ENCODE data around the gene MYO18A. TPM values are rescaled to one million over a fixed set of nuclear protein-coding genes. Genes with fewer than 3 reads are reported as not detected.

Gene MYO18A
- total RNA-seq, 1 experiment from 2014 or later: 37.2 TPM

GRCh38 chr17:29080323-29080722 lies 99.9 kb downstream of the MYO18A start:
- Histone ChIP-seq H3K79me2 (ENCODE audit: insufficient read depth, low read length) (no peaks in the 10 kb centered on the region), H3K27me3 (ENCODE audit: insufficient read depth, low read length) (no peaks in the 10 kb centered on the region), H3K9me2 (ENCODE audit: insufficient read depth) (no peaks in the 10 kb centered on the region), H2AFZ (ENCODE audit: low read depth, low read length, poor library complexity, severe bottlenecking) (no peak overlapping the region), H3K9ac (ENCODE audit: low read length) (no peak overlapping the region), H4K20me1 (ENCODE audit: insufficient read depth) (no peaks in the 10 kb centered on the region), H3K4me1 (ENCODE audit: control insufficient read depth in 1 of 2, insufficient read depth in 2 of 2, low read length in 2 of 2) (peaks cover 0 to 12% of the 10 kb centered on the region in 2 experiments; a peak in 2 of 4 replicates), H3K4me2 (ENCODE audit: low read length) (no peak overlapping the region), H3K9me3 (ENCODE audit: control insufficient read depth in 1 of 2, insufficient read depth in 1 of 2, low read depth in 1 of 2, low read length in 2 of 2) (no peaks in the 10 kb centered on the region), H3K27ac (ENCODE audit: low read depth, low read length) (no peak overlapping the region), H3K36me3 (ENCODE audit: control insufficient read depth in 1 of 2, insufficient read depth in 2 of 2, low read length in 2 of 2) (0 out of 4 replicates have a peak, but pooled peaks cover 0 to 3% of the 10 kb centered on the region in 2 experiments), H3K4me3 (replicated peaks in 1 of 2; ENCODE audit: low read depth in 1 of 2, low read length in 2 of 2) (no peak overlapping the region)
- no TSS peak for BruUV-seq (replicated peaks)
- intact Hi-C loops (cut with micrococcal nuclease): no loop called here
- ATAC-seq: no peak
- ChIA-PET RAD21 (ENCODE audit: low non-redundant PET in 1 of 2, low total read pairs in 2 of 2, uncharacterized antibody in 2 of 2, unreplicated experiment in 2 of 2) (no interaction called here), POLR2A (no interaction called here), CTCF (interaction anchor here (2.0 kb wide), 1 partner anchor 115 kb away, joined by 8 read pairs; no protein-coding TSS in a partner anchor)
- no peak for DNase-seq (ENCODE audit: low read depth, low spot score)
- no peak for TF ChIP-seq EZH2phosphoT487 (IDR thresholded peaks at IDR 0.05; ENCODE audit: borderline replicate concordance)
- TF ChIP-seq SIN3A (IDR thresholded peaks at IDR 0.05; ENCODE audit: low read depth): no peak
- no peak for TF ChIP-seq POLR2AphosphoS5 (IDR thresholded peaks at IDR 0.05; ENCODE audit: low read depth, low read length)
- no peak for TF ChIP-seq ELF1 (IDR thresholded peaks at IDR 0.05; ENCODE audit: borderline replicate concordance, low read depth)
- TF ChIP-seq YY1 (IDR thresholded peaks at IDR 0.05; ENCODE audit: extremely low read depth, insufficient replicate concordance, low read depth, low read length): no peak
- TF ChIP-seq SRF (IDR thresholded peaks at IDR 0.05; ENCODE audit: low read depth): no peak
- no peak for TF ChIP-seq SP1 (IDR thresholded peaks at IDR 0.05; ENCODE audit: low read depth)
- TF ChIP-seq CTCF (IDR thresholded peaks at IDR 0.05 in 2 of 3, conservative IDR thresholded peaks at IDR 0.05 in 1 of 3; ENCODE audit: borderline replicate concordance in 1 of 3, insufficient read depth in 1 of 3, low read depth in 2 of 3, low read length in 2 of 3): no peak

GRCh38 chr17:29079887-29080286 lies 100.3 kb downstream of the MYO18A start:
- intact Hi-C loops (cut with micrococcal nuclease): no loop called here
- Histone ChIP-seq H3K36me3 (ENCODE audit: control insufficient read depth in 1 of 2, insufficient read depth in 2 of 2, low read length in 2 of 2) (0 out of 4 replicates have a peak, but pooled peaks cover 0 to 3% of the 10 kb centered on the region in 2 experiments), H3K9ac (ENCODE audit: low read length) (no peak overlapping the region), H3K4me2 (ENCODE audit: low read length) (no peak overlapping the region), H3K9me3 (ENCODE audit: control insufficient read depth in 1 of 2, insufficient read depth in 1 of 2, low read depth in 1 of 2, low read length in 2 of 2) (no peaks in the 10 kb centered on the region), H3K4me3 (replicated peaks in 1 of 2; ENCODE audit: low read depth in 1 of 2, low read length in 2 of 2) (no peak overlapping the region), H2AFZ (ENCODE audit: low read depth, low read length, poor library complexity, severe bottlenecking) (no peak overlapping the region), H3K27ac (ENCODE audit: low read depth, low read length) (no peak overlapping the region), H3K79me2 (ENCODE audit: insufficient read depth, low read length) (no peaks in the 10 kb centered on the region), H4K20me1 (ENCODE audit: insufficient read depth) (no peaks in the 10 kb centered on the region), H3K9me2 (ENCODE audit: insufficient read depth) (no peaks in the 10 kb centered on the region), H3K27me3 (ENCODE audit: insufficient read depth, low read length) (no peaks in the 10 kb centered on the region), H3K4me1 (ENCODE audit: control insufficient read depth in 1 of 2, insufficient read depth in 2 of 2, low read length in 2 of 2) (peaks cover 0 to 12% of the 10 kb centered on the region in 2 experiments; a peak in 2 of 4 replicates)
- ChIA-PET POLR2A (no interaction called here), CTCF (interaction anchor here (2.0 kb wide), 1 partner anchor 114 kb away, joined by 8 read pairs; no protein-coding TSS in a partner anchor), RAD21 (ENCODE audit: low non-redundant PET in 1 of 2, low total read pairs in 2 of 2, uncharacterized antibody in 2 of 2, unreplicated experiment in 2 of 2) (no interaction called here)
- no TSS peak for BruUV-seq (replicated peaks)
- ATAC-seq (no peak), DNase-seq (ENCODE audit: low read depth, low spot score) (no peak)
- TF ChIP-seq EZH2phosphoT487 (IDR thresholded peaks at IDR 0.05; ENCODE audit: borderline replicate concordance) (no peak), CTCF (IDR thresholded peaks at IDR 0.05 in 2 of 3, conservative IDR thresholded peaks at IDR 0.05 in 1 of 3; ENCODE audit: borderline replicate concordance in 1 of 3, insufficient read depth in 1 of 3, low read depth in 2 of 3, low read length in 2 of 3) (no peak), FOSL1 (IDR thresholded peaks at IDR 0.05; ENCODE audit: low read depth) (no peak), CEBPB (IDR thresholded peaks at IDR 0.05; ENCODE audit: low read depth) (no peak), SIN3A (IDR thresholded peaks at IDR 0.05; ENCODE audit: low read depth) (no peak), CBX3 (IDR thresholded peaks at IDR 0.05; ENCODE audit: low read depth) (no peak), REST (IDR thresholded peaks at IDR 0.05; ENCODE audit: low read depth) (no peak)

All from HCT116 (cell line).